Right cardiac atrium (tissue), 5 donors: ENCODE data around the gene SAMD4A. TPM values are rescaled to one million over a fixed set of nuclear protein-coding genes. Genes with fewer than 3 reads are reported as not detected.

ENCODE experiments used
- ATAC-seq, 2 donors: fragments of 200-7000 bp; cut with Tn5 transposase; one replicate each; pipeline versions ENCODE4 v1.8.0 to v1.9.1; 2020; ENCODE audit warnings: moderate library complexity in 2 of 2, mild to moderate bottlenecking in 1 of 2
- DNase-seq, 3 donors: peaks; one replicate each; pipeline ENCODE4 v3.0.0-alpha.2; 2020
- H3K27ac ChIP-seq: one replicate; pipeline ENCODE4 v1.5.1; 2013; ENCODE audit warnings: mild to moderate bottlenecking, low read length, control low read depth, moderate library complexity
- H3K27me3 ChIP-seq: one replicate; pipeline ENCODE4 v1.6.1; 2013; ENCODE audit not compliant: control insufficient read depth, insufficient read depth
- H3K4me1 ChIP-seq: one replicate; pipeline ENCODE4 v1.6.1; 2013; ENCODE audit warnings: low read length; ENCODE audit not compliant: control insufficient read depth, insufficient read depth
- H3K4me3 ChIP-seq: one replicate; pipeline ENCODE4 v1.5.1; 2013; ENCODE audit warnings: low read length, control low read depth
- H3K9me3 ChIP-seq: one replicate; pipeline ENCODE4 v1.6.1; 2013; ENCODE audit warnings: low read length; ENCODE audit not compliant: control insufficient read depth
- WGBS: extraction: QIAGEN DNeasy Blood & Tissue Kit; methylation state at CpG from one replicate; pipeline ENCODE4 v1.1.7; 2013; 5-methylcytosine and 5-hydroxymethylcytosine counted together
- intact Hi-C, 4 donors: fragments of 100-400 bp; cut with DNase I; formaldehyde crosslinking; loops; one replicate each; pipeline versions ENCODE4 v1.11.0 to v1.14.0; 2022 to 2023
- polyA plus RNA-seq: library from polyadenylated mRNA; stranded (reverse); fragments of 200-250 nt; gene quantifications from one replicate; pipeline ENCODE4 v1.2.3, GENCODE V29; 2013
- total RNA-seq, 4 donors: library from RNA; stranded (reverse); fragmentation: NEBNext Ultra II Directional; extraction: Animal tissue kit (Norgen Biotek cat#: 25700); gene quantifications; one replicate each; pipeline ENCODE4 v1.2.1, GENCODE V29; 2021
- donor health status: healthy with polysubstance abuse.
- donor health status: DM: no; HTN: yes; CAD: no.
- donor health status: DM: no; HTN: no; CAD: no.
- donor health status: DM: no; HTN: yes; CAD: no; lungs with severe emphysema.
- donor health status: DM: yes; HTN: yes; CAD: no.

The SAMD4A gene
- total and polyA plus RNA-seq, 5 donors = 57.2 to 166 (median 137) TPM

- no peak overlapping the region for H3K4me3 ChIP-seq
- 87% methylated on average over 5 of the region's 5 CpGs for WGBS
- H3K4me1 ChIP-seq = peaks cover 3% of the 10 kb centered on the region
- H3K27ac ChIP-seq = no peak overlapping the region
- intact Hi-C loops = no loop called here
- H3K9me3 ChIP-seq = no peaks in the 10 kb centered on the region
- DNase-seq (no peak), ATAC-seq (no peak)
- no peaks in the 10 kb centered on the region for H3K27me3 ChIP-seq
Measured at GRCh38 chr14:54597795-54598443, 31.0 kb downstream of the SAMD4A start.

DNA sequence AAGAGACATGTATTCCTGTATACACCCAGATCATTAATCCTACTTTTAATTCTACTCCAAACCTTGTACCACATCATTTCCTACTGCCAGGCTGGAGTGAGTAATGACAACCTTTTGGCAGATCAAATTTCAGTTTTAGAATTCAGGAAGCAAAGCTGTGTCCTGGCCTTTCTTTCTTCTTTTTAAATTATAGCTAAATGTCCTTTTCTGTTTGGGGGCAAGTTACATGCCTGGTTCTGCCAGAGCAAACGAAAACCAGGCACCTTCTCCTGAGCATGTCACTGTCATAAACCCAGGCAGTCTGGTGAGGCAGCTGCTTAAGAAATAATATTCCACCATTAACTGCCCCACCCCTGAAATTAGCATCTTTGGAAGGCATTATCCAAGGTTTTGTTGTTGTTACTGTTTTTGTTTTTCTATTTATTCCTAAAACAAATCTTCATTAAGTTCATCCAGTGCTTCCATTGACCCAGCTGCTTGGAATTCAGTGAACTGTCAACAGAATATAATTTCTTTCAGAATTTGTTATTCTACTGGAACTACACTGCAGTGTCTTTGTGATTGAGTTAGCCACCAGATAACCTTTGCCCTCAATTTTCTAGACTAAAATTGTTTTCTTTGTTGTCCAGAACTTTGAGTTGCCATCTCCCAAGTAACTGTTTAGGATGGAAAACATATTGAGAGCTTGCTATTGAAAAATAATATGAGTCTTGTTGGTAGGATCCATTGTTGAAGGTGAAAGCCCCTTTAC, 33.2 kb downstream of the SAMD4A start:
- Histone ChIP-seq H3K27me3 (no peaks in the 10 kb centered on the region), H3K4me3 (no peak overlapping the region), H3K27ac (no peak overlapping the region), H3K9me3 (no peaks in the 10 kb centered on the region), H3K4me1 (peaks cover 4% of the 10 kb centered on the region)
- ATAC-seq (no peak), DNase-seq (no peak)
- intact Hi-C loops = no loop called here
- WGBS = 28% methylated on average over 1 of the region's 1 CpG

GRCh38 chr14:54600717-54601109, 33.8 kb downstream of the SAMD4A start:
- H3K4me1 ChIP-seq = peaks cover 4% of the 10 kb centered on the region
- DNase-seq (no peak), ATAC-seq (no peak)
- no peaks in the 10 kb centered on the region for H3K9me3 ChIP-seq
- no peaks in the 10 kb centered on the region for H3K27me3 ChIP-seq
- H3K27ac ChIP-seq = no peak overlapping the region
- no peak overlapping the region for H3K4me3 ChIP-seq
- intact Hi-C loops = no loop called here
- 84% methylated on average over 3 of the region's 3 CpGs for WGBS

- 84% methylated on average over 1 of the region's 1 CpG for WGBS
- no peak overlapping the region for H3K4me3 ChIP-seq
- intact Hi-C loops = no loop called here
- ATAC-seq (no peak), DNase-seq (no peak)
- no peaks in the 10 kb centered on the region for H3K27me3 ChIP-seq
- no peaks in the 10 kb centered on the region for H3K9me3 ChIP-seq
- peaks cover 6% of the 10 kb centered on the region for H3K4me1 ChIP-seq
- no peak overlapping the region for H3K27ac ChIP-seq
Measured at GRCh38 chr14:54603362-54603761, 36.4 kb downstream of the SAMD4A start.

DNA sequence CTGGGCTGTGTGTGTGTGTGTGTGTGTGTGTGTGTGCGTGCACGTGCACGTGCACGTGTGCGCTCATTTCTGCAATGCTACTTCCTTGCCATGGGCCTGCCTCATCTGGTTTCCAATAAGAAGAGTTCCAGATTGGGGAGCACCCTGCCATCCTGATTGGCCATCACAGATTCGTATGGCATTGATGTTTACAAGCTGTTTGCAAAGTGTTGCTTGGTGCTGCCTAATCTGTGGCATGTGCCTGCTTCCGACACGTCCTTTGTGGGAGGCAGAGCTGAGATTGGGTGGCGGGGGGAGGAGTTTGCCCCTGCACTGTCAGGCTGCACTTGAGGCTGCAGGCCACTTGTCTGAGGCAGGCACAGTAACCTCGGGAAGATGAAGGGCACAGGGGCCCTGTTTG, 39.2 kb downstream of the SAMD4A start:
- intact Hi-C loops = no loop called here
- Histone ChIP-seq H3K27me3 (no peaks in the 10 kb centered on the region), H3K27ac (peak overlapping the region; percentile 30), H3K9me3 (no peaks in the 10 kb centered on the region), H3K4me1 (peaks cover 6% of the 10 kb centered on the region), H3K4me3 (no peak overlapping the region)
- WGBS = 45% methylated on average over 10 of the region's 10 CpGs
- peak; percentile 94 to 95 for ATAC-seq
- DNase-seq = peak; percentile 65 to 88 (median 85)

- ATAC-seq (peak; percentile 72 to 81), DNase-seq (peak in 2 of 3 donors; percentile 45 to 65)
- no peaks in the 10 kb centered on the region for H3K9me3 ChIP-seq
- 58% methylated on average over 3 of the region's 3 CpGs for whole genome bisulfite sequencing
- intact Hi-C loops = no loop called here
- H3K4me3 ChIP-seq = no peak overlapping the region
- peak overlapping the region; percentile 72 for H3K27ac ChIP-seq
- H3K27me3 ChIP-seq = no peaks in the 10 kb centered on the region
- H3K4me1 ChIP-seq = peaks cover 6% of the 10 kb centered on the region
Measured at GRCh38 chr14:54606631-54607133, 39.8 kb downstream of the SAMD4A start.

GRCh38 chr14:54609576-54609975, 42.6 kb downstream of the SAMD4A start:
- Histone ChIP-seq H3K9me3 (no peaks in the 10 kb centered on the region), H3K4me3 (no peak overlapping the region), H3K27ac (no peak overlapping the region), H3K4me1 (peaks cover 2% of the 10 kb centered on the region), H3K27me3 (no peaks in the 10 kb centered on the region)
- ATAC-seq = no peak
- no peak for DNase-seq
- 75% methylated on average over 5 of the region's 5 CpGs for WGBS
- intact Hi-C loops = no loop called here

GRCh38 chr14:54610051-54610977, 43.4 kb downstream of the SAMD4A start:
- Histone ChIP-seq H3K4me3 (no peak overlapping the region), H3K27me3 (no peaks in the 10 kb centered on the region), H3K9me3 (no peaks in the 10 kb centered on the region), H3K27ac (no peak overlapping the region), H3K4me1 (peaks cover 2% of the 10 kb centered on the region)
- ATAC-seq = no peak
- DNase-seq = no peak
- 76% methylated on average over 12 of the region's 12 CpGs for WGBS
- intact Hi-C loops = no loop called here

DNA sequence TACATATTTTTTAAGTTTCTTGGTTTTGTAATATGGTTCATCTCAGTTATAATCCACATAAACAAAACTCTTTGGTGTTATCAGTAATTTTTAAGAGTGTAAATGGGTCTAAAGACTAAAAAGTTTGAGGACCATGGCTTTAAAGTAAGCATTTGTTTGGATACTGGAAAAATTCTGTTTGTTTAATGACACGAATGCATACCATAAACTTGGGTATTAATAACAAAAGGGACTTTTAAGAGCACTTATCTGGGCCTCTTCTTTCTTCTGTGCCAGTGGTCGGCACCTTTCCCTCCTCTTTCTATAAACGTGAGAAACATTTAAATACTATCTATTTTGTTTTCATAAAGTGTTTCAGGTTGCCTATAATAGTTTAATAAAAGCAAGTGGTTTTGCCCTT, 47.4 kb downstream of the SAMD4A start:
- 72% methylated on average over 3 of the region's 3 CpGs for WGBS
- Histone ChIP-seq H3K4me3 (no peak overlapping the region), H3K4me1 (peaks cover 2% of the 10 kb centered on the region), H3K27ac (no peak overlapping the region), H3K27me3 (no peaks in the 10 kb centered on the region), H3K9me3 (no peaks in the 10 kb centered on the region)
- intact Hi-C loops = no loop called here
- no peak for DNase-seq
- no peak for ATAC-seq

- 82% methylated on average over 3 of the region's 3 CpGs for whole genome bisulfite sequencing
- no peak overlapping the region for H3K4me3 ChIP-seq
- no peaks in the 10 kb centered on the region for H3K27me3 ChIP-seq
- H3K27ac ChIP-seq = no peak overlapping the region
- H3K4me1 ChIP-seq = peaks cover 2% of the 10 kb centered on the region
- DNase-seq (no peak), ATAC-seq (no peak)
- no peaks in the 10 kb centered on the region for H3K9me3 ChIP-seq
- intact Hi-C loops = no loop called here
Measured at GRCh38 chr14:54617467-54617866, 50.5 kb downstream of the SAMD4A start.

GRCh38 chr14:54621686-54622085, 54.8 kb downstream of the SAMD4A start:
- intact Hi-C loops = no loop called here
- Histone ChIP-seq H3K4me1 (peaks cover 4% of the 10 kb centered on the region), H3K27ac (no peak overlapping the region), H3K27me3 (no peaks in the 10 kb centered on the region), H3K4me3 (no peak overlapping the region), H3K9me3 (no peaks in the 10 kb centered on the region)
- ATAC-seq (no peak), DNase-seq (no peak)
